GM21737 (cell line): ENCODE results near the gene SLK.

Experiments used
- ATAC-seq: cut with Tn5 transposase; IDR thresholded peaks from one replicate; pipeline ENCODE4 v1.9.1; 2021; ENCODE audit warnings: mild to moderate bottlenecking, moderate library complexity; ENCODE audit not compliant: unreplicated experiment

The SLK gene

DNA sequence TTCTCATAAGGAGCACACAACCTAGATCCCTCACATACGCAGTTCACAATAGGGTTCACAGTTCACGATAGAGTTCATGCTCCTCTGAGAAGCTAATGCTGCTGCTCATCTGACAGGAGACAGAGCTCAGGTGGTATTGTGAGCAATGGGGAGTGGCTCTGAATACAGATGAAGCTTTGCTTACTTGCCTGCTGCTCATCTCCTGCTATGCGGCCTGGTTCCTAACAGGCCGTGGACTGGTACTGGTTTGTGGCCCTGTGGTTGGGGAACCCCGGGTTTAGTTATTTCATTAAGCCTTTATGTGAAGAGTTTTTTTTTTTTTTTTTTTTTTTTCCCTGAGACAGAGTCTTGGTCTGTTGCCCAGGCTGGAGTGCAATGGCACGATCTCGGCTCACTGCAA, 19.4 kb downstream of the SLK start:
- no peak for ATAC-seq

GRCh38 chr10:103990121-103990520, 23.2 kb downstream of the SLK start:
- ATAC-seq: no peak

- ATAC-seq: no peak
Observed at GRCh38 chr10:103990531-103990930, 23.6 kb downstream of the SLK start.

- no peak for ATAC-seq
Observed at GRCh38 chr10:103991393-103992128, 24.6 kb downstream of the SLK start.

DNA sequence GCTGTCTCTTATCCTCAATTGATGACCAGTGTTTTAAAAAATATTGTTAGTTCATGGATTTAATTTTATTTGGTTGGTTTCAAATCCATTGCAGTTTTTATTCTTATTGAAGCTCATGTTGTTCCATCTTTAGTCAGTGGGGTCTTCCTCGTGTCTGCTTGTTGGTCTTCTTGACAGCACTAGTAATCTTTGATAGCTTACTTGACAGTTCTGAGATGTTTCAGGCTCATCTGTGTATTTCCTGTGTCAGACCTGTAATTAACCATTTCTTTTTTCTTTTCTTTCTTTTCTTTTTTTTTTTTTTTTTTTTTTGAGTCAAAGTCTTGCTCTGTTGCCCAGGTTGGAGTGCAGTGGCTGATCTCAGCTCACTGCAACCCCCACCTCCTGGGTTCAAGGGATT, 28.2 kb downstream of the SLK start:
- ATAC-seq: no peak

DNA sequence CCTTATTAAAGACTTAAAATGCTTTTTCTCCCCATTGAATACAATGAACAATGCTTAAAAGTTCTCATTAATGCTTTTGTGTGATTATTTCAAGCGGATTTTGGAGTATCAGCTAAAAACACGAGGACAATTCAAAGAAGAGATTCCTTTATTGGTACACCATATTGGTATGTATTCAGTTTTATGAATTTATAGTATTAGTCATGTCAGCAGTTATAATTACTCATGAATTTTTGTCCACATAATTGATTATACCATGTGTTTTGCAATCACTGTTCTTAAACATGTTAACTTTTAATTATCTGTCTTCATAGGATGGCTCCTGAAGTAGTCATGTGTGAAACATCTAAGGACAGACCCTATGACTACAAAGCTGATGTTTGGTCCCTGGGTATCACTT, 31.9 kb downstream of the SLK start:
- no peak for ATAC-seq

- ATAC-seq: no peak
Observed at GRCh38 chr10:104002911-104003310, 36.0 kb downstream of the SLK start.

DNA sequence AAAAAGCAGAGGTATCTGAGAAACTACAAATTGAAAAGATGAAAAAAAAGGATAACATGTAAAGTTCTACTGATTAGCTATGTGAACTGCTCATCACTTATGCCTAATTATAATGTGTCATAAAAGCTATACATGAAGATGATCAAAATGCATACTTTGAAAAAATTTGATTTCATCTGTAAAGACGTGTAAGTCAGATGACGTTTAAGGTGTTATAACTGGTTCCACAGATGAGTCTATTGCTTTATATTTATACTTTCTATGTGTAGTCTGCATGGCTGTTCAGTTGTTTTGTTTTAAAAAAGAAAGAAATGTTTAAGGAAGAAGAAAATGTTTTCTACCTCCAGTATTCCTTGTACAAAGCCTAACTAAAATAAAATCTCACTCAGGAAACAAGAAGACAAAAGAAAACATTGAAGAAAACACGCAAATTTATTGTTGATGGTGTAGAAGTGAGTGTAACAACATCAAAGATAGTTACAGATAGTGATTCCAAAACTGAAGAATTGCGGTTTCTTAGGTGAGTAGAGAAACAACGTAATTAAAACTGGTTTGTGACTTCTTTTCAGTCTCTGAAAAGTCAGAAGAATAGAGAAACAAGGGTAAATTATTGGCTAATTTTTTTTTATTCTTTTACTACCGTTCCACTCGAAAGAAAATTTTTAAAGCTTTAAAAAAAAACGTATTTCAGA, 38.4 kb downstream of the SLK start:
- no peak for ATAC-seq

DNA sequence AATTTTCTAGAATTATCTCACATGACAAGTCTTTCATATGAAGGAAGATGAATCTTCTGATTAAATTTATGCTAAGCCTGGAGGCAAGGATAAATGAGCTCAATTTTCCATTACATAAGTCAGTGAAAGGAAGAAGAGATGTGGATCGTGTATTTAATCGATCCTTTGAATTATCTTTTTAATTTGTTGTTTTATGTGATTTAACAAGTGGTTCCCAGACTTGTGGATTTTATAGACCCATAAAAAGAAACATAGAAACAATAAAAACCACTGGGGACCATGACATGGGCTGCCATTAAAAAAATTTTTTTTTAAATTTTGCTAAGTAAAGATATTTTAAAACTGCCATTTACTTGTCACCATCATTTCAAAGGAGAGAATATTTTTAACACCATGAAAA, 45.0 kb downstream of the SLK start:
- ATAC-seq: no peak

DNA sequence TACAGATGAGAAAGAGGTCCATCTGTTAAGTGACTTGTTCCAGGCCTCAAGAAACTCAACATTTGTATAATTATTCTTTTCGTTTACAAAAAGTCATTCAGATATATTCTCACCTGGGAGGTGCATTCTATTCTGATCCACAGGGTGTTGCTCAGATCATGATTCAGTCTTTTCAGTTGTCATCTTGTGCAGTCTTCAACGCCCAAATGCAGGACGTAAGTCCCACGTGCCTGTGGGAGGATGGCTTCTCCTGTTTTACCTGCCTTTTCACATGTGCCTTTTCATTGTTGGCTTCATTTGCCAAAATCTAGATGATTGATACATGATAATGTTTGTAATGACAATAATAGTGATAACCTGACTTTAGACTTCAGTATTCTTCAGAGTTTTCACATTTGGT, 46.5 kb downstream of the SLK start:
- no peak for ATAC-seq

- no peak for ATAC-seq
Observed at GRCh38 chr10:104014176-104014575, 47.2 kb downstream of the SLK start.

GRCh38 chr10:104016661-104017060, 49.7 kb downstream of the SLK start:
- ATAC-seq: no peak

GRCh38 chr10:104018471-104018870, 51.5 kb downstream of the SLK start:
- no peak for ATAC-seq

GRCh38 chr10:104020020-104020419, 53.1 kb downstream of the SLK start:
- no peak for ATAC-seq

DNA sequence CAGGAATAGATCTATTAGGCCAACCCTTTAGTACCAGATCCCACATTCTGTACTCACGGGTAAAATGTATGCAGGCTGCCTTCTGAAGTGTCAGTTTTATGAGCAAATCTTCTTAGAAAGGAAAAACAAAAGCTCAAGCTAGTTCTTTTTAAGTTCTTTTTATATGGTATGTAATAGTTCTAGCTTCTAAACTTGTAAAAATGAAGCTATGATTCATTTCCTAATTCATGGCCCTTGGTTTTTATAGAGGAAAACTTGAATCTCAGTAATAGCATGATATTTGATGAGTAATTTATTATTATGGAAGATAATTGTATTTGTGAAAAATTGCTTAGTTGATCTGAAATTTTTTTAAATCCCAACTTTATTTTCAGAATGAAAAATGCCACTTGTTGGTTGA, 54.3 kb downstream of the SLK start:
- no peak for ATAC-seq

- no peak for ATAC-seq
Observed at GRCh38 chr10:104022026-104022425, 55.1 kb downstream of the SLK start.

DNA sequence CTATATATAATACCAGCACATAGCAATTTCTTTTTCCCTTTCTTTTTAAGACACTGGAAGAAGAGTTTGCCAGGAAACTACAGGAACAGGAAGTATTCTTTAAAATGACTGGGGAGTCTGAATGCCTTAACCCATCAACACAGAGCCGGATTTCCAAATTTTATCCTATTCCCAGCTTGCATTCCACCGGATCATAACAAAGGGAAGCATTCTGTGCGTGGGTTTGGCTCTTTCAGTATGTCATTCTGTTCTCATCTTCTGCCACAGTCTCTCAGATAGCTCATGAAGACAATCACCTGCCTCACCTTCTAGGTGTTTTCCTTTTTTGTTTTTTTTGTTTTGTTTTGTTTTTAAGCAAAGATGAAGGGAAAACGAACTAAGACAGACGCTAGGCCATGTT, 58.6 kb downstream of the SLK start:
- no peak for ATAC-seq

- no peak for ATAC-seq
Observed at GRCh38 chr10:104026762-104027161, 59.8 kb downstream of the SLK start.

- no peak for ATAC-seq
Observed at GRCh38 chr10:104028146-104028545, 61.2 kb downstream of the SLK start.

DNA sequence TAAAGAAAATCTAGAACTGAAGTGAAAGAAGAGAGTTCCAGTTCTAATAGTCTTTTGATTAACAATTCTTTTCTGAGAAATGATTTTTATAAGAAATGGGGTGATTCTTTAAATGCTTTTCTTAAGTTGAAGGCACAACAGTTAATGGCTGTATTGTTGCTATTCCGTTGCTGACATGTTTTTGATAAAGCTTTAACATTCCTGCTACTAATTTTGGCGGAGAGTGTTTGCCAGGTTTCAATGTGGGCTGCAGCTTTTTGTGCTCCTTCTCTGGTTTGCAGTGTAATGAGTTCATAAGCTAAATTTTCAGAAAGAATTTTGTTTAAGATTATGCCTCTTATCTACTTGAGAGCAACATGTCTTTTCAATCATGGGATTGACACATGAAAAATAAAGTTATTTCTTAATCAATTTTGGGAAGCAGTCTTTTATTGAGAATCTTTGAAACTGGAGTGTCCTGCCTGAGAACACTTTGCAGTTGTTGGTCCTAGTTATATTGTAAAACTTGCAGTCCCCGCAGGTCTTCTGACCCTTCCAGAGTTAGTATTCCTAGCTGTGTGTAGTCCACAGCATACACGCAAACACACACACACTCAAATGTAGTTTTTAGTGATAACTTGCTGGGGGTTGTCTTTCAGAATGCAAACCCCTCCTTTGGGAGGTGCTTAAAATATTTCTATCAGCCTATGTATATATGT, 62.0 kb downstream of the SLK start:
- ATAC-seq: no peak

DNA sequence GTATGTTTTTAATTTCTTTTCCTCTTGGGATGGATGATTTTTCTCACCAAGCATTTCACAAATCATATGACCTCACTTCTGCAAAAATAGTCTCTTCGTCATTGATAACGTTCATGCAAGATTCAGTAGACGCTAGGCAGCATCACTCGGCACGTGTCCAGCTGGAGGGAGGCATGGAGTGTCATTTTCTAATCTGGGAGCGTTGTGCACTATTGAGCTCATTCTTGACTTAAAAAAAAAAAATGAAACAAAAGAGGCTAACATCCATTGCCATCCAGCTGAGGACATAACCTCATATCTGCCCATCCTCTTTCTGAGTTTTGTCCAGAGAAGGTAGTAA, 62.6 kb downstream of the SLK start:
- ATAC-seq: no peak

- ATAC-seq: no peak
Observed at GRCh38 chr10:104031631-104032030, 64.7 kb downstream of the SLK start.
